CD4-positive, alpha-beta T cell treated with Interleukin-17A for 1 hour (primary cell): ENCODE data around the gene C22orf39.
"Not testable (repeated sequence)": the region's sequence is repeated elsewhere in the genome, so short reads cannot be mapped to it uniquely, and the experiment has no call there.

Experiments
- DNase-seq: peaks from one replicate; pipeline ENCODE4 v3.0.0-alpha.2; 2020

Gene C22orf39

GRCh38 chr22:19450363-19451175, 3.1 kb upstream of the C22orf39 start:
- DNase-seq, result no peak

- no peak for DNase-seq
Measured at GRCh38 chr22:19449422-19449767, 1.9 kb upstream of the C22orf39 start.

DNA sequence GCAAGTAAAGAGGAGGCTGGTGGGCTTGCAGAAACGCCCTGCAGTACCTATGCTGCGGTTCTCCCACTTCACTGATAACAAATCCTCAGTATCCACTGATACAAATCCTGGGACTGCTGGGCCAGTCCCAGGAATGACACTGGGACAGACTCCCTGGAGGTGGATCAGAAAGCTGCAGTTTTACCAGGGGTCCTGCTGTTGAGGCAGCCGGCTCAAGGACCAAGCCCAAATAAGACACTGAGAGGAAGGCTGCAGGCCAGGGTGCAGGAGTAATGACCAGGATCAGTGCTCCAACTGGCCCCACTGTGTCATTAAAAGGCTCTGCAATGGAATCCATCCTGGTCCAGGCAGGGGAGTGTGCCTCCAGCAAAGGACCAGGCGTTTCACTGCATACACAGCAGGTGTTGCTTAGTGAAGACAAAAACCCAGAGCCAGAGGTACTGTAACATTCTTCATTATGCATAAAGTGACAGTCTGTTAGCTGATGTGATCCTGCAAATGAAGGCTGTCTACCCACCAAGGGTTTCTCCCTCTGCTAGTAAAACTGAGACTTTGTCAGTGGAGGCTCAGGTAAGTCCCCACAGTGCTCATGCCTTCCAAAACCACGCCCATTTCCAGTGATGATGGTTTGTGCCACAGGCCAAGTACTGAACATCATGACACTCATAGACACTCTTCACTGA, 1.4 kb upstream of the C22orf39 start:
- peak; percentile 13 for DNase-seq

DNA sequence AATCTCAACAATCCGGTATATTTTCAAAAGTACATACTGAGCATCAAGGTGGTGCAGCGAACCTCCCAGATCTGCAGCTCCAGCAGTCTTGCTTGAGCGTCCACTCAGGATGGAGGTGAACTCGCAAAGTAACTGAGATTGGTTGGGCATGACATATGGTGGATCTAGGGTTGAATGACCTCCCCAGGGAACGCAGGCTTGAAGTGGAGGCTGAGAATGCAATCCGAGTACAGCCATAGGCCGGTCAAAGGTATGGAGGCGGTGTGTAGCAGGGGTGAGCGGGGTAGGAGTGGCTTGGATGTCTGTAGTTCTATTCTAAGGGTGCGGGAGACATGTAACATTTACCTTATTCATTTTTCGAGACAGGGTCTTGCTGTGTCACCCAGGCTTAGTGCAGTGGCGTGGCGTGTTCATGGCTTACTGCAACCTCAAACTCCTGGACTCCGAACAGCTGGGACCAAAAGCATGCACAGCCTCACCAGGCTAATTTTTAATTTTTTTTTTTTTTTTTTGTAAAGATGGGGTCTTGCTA, 631 bp upstream of the C22orf39 start:
- peak; percentile 34 for DNase-seq

DNA sequence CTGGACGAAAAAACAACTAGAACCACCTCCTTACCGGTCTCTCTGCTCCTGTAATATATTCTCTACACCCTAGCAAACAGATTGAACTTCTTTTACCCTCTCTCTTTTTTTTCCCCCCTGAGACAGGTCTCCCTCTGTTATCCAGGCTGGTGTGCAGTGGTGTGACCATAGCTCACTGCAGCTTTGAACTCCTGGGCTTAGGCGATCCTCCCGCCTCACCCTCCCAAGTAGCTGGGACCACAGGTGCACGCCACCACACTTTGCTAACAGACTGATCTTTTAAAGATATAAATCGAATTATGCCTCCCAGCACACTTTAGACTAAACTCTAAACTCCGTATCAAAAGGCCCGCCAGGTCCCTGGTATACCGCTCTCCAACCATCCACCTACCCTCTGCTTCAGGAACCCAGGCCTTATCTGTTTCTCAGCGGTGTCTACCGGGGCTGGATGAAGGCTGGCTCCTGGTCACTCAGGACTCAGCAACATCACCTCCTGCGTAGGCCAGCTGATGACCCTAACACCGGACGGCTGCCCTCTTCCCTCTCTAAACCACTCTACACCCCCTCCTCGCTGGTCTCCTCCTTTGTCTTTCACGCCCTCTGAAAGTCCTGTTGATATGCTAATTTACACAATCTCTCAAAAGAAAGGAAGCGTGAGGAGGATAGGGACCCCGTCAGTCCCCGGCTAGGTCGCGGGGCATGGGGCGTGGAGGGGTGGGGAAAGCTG, 745 bp downstream of the C22orf39 start:
- peak; percentile 4 for DNase-seq

GRCh38 chr22:19445279-19445982, 2.1 kb downstream of the C22orf39 start:
- not testable (repeated sequence) for DNase-seq

DNA sequence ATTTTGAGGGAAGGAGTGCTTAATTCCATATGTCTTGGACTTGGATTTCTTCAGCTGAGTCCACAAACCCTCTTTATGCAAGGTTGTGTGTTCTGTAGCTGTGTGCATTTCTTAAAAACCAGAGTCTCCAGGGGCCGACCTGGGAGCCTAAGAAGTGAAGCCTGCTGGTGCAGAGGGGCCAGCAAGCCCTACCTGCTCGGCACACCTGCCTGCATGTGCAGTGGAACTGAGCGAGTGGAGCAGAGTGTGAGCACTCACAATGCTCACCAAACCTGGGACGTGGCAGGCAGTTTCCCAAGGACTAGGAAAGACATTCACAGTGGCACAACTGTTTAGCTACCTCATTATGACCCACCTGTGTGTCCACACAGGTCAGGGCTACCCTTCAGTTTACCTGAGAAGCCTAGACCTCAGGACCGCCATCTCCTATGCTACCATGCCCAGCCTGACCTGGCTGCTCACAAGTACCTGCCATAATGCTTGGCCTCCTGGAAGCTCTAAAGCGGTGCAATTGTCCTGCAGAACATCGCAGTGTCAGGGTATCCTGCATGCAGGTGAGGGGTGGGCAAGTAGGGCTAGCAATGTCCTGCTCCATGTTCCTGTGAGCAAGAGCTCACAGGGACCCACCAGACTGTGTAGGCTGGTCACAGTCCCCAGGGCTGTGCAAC, 3.8 kb downstream of the C22orf39 start:
- no peak for DNase-seq

- no peak for DNase-seq
Measured at GRCh38 chr22:19442166-19442565, 5.3 kb downstream of the C22orf39 start.

DNA sequence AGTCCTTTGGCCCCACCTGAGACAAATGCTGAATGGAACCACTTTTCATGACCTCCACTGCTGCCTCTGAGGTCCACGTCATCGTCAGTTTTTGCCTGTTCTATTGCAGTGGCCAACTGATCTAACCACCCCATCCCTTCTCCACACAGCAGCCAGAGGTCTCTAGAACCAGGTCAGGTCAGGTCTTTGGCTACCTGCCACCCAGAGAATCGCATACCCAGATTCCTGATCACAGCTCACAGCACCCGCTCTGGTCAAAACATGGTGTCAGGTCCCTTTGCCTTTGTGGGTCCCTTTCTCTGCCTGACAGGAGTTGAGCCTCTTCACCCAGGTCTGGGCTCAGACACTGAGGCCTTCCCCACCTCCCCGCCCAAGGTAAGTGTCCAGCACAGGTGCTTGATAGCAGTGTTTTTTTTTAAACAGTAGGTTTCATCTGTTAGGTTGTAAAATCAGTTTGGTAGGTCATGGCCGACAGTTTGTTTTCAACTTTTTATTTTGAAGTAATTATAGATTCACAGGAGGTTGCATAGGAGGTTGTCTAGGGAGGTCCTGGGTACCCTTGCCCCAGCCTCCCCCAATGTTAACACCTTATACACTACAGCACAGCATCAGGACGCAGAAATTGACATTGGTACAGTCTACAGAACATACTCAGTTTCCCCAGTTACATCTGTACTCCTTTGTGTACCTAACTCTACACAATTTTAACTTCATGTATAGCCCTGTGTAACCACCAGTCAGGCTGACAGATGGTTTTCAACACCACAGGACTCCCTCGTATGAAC, 6.9 kb downstream of the C22orf39 start:
- DNase-seq, result no peak

DNA sequence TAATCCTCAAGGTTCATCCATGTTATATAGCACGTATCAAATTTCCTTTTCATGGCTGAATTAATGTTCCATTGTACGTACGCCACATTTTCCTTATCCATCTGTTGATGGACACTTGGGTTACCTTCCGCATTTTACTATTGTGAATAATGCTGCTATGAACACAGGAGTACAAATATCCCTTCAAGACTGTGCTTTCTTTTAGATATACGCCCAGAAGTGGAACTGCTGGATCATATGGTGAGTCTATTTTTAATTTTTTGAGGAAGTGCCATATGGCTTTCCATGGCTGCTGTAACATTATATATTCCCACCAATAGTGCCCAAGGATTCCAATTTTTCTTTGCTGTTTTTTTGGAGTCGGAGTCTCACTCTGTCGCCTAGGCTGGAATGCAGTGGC, 9.2 kb downstream of the C22orf39 start:
- DNase-seq, result no peak

- not testable (repeated sequence) for DNase-seq
Measured at GRCh38 chr22:19436444-19437161, 10.9 kb downstream of the C22orf39 start.

- no peak for DNase-seq
Measured at GRCh38 chr22:19434829-19435580, 12.5 kb downstream of the C22orf39 start.

DNA sequence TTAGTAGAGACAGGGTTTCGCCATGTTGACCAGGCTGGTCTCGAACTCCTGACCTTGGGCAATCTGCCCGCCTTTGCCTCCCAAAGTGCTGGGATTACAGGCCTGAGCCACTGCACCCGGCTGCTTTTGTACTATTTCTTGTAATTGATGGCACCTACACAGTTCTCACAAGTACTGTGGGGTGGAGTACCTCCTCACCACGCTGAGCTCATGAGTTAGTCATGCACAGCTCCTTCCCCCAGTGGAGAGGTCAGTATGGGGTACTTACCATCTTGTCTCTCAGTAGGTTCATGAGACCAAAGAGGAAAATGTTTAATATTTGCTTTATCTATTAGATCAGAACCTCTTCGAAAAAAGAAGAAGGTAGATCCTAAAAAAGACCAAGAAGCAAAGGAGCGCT, 13.1 kb downstream of the C22orf39 start:
- no peak for DNase-seq

DNA sequence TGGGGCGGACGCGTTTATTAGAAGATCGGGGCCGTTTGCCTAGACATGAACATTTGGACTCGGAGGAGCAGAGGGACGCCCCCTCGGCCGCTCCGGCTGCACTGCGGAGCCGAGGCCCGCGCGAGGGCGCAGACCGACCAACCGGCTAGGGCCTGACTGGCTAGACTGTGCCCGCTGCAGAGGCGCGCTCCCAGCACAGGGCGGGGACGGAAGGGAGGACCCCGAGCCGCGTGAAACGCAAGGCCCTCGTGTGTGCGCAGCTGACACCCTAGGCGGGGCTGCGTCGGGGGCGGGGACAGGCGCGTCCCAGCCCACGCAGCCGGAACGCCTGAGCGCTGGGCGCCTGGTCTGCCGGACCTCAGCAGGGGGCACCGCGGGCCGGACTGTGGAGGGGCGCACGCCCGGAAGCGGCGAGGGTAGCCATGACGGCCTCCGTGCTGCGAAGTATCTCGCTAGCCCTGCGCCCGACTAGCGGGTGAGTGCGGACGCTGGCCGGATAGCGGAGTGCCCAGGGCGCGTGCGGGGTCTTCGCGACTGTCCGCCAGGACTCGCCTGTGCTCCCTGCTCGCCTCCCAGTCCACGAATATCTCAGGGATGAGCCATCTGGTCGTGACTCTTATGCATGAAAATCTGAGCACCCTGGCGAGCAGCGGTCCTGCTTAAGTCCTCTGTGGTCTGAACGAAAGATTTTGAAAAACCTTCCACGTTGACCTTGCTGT, 15.2 kb downstream of the C22orf39 start, which contains the start of gene MRPL40:
Gene MRPL40, plus strand, starts transcription at position 413 of the 719 bp plus-strand sequence. Its CDS starts 10 bp downstream, at position 423.
- DNase-seq, result peak; percentile 89

DNA sequence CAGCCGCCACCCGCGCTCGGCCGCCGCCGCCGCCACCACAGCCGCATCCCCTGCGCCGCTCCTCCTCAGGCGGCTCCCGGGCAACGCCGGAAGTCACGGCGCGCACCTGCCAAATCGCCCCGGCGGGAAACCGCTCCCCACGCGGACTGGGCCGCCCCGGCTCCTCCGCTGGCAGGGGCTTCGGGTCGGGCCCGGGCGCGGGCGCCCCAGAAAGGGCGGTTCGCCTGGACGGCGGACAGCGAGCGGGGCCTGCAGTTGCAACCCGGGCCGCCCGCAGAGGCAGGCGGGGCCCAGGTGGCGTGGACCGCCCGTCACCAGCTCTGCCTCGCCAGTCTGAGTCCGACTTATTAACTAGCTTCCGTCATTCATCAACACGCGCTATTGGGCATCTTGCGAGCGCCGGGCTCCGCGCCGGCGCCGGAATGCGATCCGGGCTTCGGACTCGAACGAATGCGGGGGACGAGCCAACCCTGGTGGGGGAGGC, 15.8 kb downstream of the C22orf39 start, which contains the start of gene HIRA:
Gene HIRA, minus strand, starts transcription at position 85 of the 484 bp plus-strand sequence. CDS start 257 bp downstream, outside the sequence.
- peak; percentile 88 for DNase-seq

- DNase-seq, result peak; percentile 12
Measured at GRCh38 chr22:19430890-19431541, 16.5 kb downstream of the C22orf39 start.

- peak; percentile 55 for DNase-seq
Measured at GRCh38 chr22:19429950-19430889, 17.3 kb downstream of the C22orf39 start.
